Thyroid gland (tissue), 4 donors: ENCODE measurements around the gene MED22.

ENCODE experiments used
- CTCF ChIP-seq, 6 experiments: fragments of 200-600 bp in 3 of 6; fragments of 450-650 bp in 3 of 6; sonication (generic) in 3 of 6; IDR thresholded peaks; one replicate each; pipeline ENCODE4 v1.5.1; 2016 to 2019; ENCODE audit warnings: antibody characterized with exemption in 6 of 6, mild to moderate bottlenecking in 2 of 6, inconsistent platforms in 1 of 6, moderate library complexity in 1 of 6
- POLR2A ChIP-seq, 2 donors: fragments of 450-650 bp; IDR thresholded peaks; one replicate each; pipeline ENCODE4 v1.6.1; 2017; ENCODE audit warnings: antibody characterized with exemption in 2 of 2, mild to moderate bottlenecking in 2 of 2, moderate library complexity in 1 of 2

DNA sequence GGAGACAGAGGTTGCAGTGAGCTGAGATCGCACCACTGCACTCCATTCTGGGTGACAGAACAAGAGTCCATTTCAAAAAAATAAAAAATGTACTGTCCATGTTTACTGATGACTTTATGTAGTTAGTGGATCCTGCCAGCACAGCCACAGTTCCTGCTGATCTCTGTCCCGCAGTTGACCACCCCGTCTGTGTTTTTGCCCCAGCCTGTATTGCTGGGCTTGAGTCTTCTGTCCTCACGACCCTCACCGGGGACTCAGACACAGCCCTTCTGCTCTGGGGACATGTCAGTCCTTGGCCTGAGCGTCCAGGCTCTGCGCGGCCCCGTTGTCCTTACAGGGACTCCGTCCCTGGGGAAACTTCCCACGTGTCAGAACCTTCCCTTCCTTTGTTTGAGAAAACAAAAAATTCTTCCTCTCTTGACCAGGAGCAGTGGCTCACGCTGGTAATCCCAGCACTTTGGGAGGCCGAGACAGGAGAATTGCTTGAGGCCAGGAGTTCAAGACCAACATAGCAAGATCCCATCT is 26.5 kb downstream of the MED22 start:
- no peak for TF ChIP-seq CTCF (IDR thresholded peaks at IDR 0.05)
- no peak for TF ChIP-seq POLR2A (IDR thresholded peaks at IDR 0.05)
